Measurements from ENCODE around the gene BAIAP2L1. TPM values are rescaled to one million over a fixed set of nuclear protein-coding genes. Genes with fewer than 3 reads are reported as not detected.
"Not testable (repeated sequence)": the region's sequence is repeated elsewhere in the genome, so short reads cannot be mapped to it uniquely, and the experiment has no call there.

Gene BAIAP2L1, protein sequence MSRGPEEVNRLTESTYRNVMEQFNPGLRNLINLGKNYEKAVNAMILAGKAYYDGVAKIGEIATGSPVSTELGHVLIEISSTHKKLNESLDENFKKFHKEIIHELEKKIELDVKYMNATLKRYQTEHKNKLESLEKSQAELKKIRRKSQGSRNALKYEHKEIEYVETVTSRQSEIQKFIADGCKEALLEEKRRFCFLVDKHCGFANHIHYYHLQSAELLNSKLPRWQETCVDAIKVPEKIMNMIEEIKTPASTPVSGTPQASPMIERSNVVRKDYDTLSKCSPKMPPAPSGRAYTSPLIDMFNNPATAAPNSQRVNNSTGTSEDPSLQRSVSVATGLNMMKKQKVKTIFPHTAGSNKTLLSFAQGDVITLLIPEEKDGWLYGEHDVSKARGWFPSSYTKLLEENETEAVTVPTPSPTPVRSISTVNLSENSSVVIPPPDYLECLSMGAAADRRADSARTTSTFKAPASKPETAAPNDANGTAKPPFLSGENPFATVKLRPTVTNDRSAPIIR
- polyA plus RNA-seq (2012; ENCODE audit: low read depth, missing spikeins) = 23.4 TPM

DNA sequence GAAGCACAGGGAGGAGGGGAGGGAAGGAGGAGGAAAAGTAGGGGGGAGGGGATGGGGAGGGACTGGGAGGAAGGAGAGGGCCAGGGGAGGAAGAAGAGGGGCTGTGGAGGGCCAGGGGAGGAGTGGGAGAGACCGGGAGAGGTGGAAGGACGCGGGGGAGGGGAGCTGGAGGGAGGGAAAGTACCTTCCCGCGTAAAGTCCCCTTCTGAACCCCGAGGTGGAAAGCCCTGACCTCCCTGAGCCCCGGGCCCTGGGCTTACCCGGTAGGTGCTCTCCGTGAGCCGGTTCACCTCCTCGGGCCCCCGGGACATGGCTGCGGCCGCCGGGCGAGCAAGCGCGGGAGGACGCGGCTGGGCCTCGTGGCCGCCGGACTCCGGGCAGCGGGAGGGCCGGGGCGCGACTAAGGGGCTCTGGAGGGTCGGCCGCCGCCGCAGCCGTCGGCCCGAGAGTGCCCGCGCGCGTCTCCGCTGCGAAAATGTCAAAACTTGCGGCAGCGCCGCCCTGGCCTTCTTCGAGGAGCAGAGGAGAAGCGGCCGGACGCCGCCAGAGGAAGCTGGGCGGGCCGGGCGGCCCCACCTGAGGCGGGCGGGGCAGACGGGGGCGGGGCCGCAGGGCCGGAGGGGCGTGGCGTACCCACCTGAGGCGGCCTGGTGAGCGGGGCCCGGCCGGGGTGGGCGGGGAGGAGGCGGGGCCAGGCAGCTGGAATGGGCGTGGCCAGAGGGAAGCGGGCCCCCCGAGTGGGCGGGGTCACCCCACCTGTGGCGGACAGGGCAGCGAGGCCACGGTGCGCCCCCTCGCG, at the start of gene BAIAP2L1:
Gene BAIAP2L1 (minus strand): TSS at position 549 of the 799 bp plus-strand sequence. CDS start 238 bp downstream, at position 311.
- DNase-seq (ENCODE audit: insufficient read length, low spot score) = peak; percentile 85
- FAIRE-seq = peak; percentile 76
- TF ChIP-seq PAX5 (IDR thresholded peaks at IDR 0.05; ENCODE audit: insufficient read depth, low read length, severe bottlenecking) (no peak), TAF1 (IDR thresholded peaks at IDR 0.05; ENCODE audit: low read depth, low read length) (no peak), SPI1 (IDR thresholded peaks at IDR 0.05; ENCODE audit: low read depth, low read length) (no peak), POLR2A (IDR thresholded peaks at IDR 0.05; ENCODE audit: low read depth, low read length) (no peak), POLR2AphosphoS5 (IDR thresholded peaks at IDR 0.05; ENCODE audit: low read depth, low read length) (no peak; the same call in 1 of the 2 replicates), POU2F2 (IDR thresholded peaks at IDR 0.05; ENCODE audit: low read depth, low read length) (no peak)

DNA sequence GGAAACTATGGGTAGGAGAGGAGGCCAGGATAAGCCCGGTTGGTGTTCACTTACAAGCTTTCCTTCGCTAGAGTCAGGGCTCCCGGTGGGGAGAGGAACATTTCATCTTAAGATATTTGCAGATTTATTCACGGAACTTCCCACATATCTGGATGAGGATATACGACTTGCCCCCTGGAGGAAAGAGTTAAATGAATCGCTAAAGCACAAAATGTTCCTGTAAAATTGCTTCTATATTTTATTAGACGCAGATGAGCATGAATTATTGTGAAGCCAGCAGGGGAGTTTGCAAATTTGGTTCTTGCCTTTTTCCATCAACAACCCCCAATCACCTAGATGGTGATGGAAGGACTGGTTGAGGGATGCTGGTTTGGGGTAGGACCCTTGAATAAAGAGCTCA, 47.9 kb upstream of the BAIAP2L1 start:
- DNase-seq (ENCODE audit: insufficient read length, low spot score) = no peak
- TF ChIP-seq SPI1 (IDR thresholded peaks at IDR 0.05; ENCODE audit: low read depth, low read length) (no peak), POLR2AphosphoS5 (IDR thresholded peaks at IDR 0.05; ENCODE audit: low read depth, low read length) (no peak), PAX5 (IDR thresholded peaks at IDR 0.05; ENCODE audit: insufficient read depth, low read length, severe bottlenecking) (no peak), POLR2A (IDR thresholded peaks at IDR 0.05; ENCODE audit: low read depth, low read length) (no peak), POU2F2 (IDR thresholded peaks at IDR 0.05; ENCODE audit: low read depth, low read length) (no peak), TAF1 (IDR thresholded peaks at IDR 0.05; ENCODE audit: low read depth, low read length) (no peak)
- no peak for FAIRE-seq

- FAIRE-seq = not testable (repeated sequence)
These were observed 40.1 kb upstream of the BAIAP2L1 start for GRCh38 chr7:98440992-98441391.

GRCh38 chr7:98439484-98439883, 38.6 kb upstream of the BAIAP2L1 start:
- DNase-seq (ENCODE audit: insufficient read length, low spot score) (no peak), FAIRE-seq (no peak)
- TF ChIP-seq POLR2A (IDR thresholded peaks at IDR 0.05; ENCODE audit: low read depth, low read length) = no peak
- TF ChIP-seq TAF1 (IDR thresholded peaks at IDR 0.05; ENCODE audit: low read depth, low read length) = no peak
- no peak for TF ChIP-seq POU2F2 (IDR thresholded peaks at IDR 0.05; ENCODE audit: low read depth, low read length)
- TF ChIP-seq PAX5 (IDR thresholded peaks at IDR 0.05; ENCODE audit: insufficient read depth, low read length, severe bottlenecking) = no peak
- TF ChIP-seq POLR2AphosphoS5 (IDR thresholded peaks at IDR 0.05; ENCODE audit: low read depth, low read length) = no peak
- TF ChIP-seq SPI1 (IDR thresholded peaks at IDR 0.05; ENCODE audit: low read depth, low read length) = no peak

More at GRCh38 chr7:98440992-98441391, 40.1 kb upstream of the BAIAP2L1 start:
- DNase-seq (ENCODE audit: insufficient read length, low spot score) = not testable (repeated sequence)

DNA sequence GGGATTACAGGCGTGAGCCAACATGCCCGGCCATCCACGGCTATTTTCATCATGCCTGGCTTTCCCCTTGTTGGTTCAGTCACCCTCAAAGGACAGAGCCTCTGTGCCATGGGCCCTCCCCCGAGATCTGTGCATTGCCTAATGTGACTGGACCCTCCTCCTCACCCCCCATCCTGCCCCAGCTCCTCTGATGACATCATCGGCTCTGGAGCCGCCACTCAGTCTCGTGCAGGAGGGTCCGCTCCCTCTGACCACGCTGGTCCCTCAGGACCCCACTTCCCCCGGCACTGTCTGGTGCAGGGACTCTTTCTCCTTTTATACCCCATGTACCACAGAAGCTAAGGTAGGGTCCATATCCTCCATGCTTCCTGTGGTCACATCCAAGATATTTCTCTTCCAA, 33.2 kb upstream of the BAIAP2L1 start:
- FAIRE-seq (no peak), DNase-seq (ENCODE audit: insufficient read length, low spot score) (no peak)
- TF ChIP-seq PAX5 (IDR thresholded peaks at IDR 0.05; ENCODE audit: insufficient read depth, low read length, severe bottlenecking) (no peak), TAF1 (IDR thresholded peaks at IDR 0.05; ENCODE audit: low read depth, low read length) (no peak), POU2F2 (IDR thresholded peaks at IDR 0.05; ENCODE audit: low read depth, low read length) (no peak), POLR2A (IDR thresholded peaks at IDR 0.05; ENCODE audit: low read depth, low read length) (no peak)

GRCh38 chr7:98429799-98430198, 28.9 kb upstream of the BAIAP2L1 start:
- FAIRE-seq (no peak), DNase-seq (ENCODE audit: insufficient read length, low spot score) (no peak)

DNA sequence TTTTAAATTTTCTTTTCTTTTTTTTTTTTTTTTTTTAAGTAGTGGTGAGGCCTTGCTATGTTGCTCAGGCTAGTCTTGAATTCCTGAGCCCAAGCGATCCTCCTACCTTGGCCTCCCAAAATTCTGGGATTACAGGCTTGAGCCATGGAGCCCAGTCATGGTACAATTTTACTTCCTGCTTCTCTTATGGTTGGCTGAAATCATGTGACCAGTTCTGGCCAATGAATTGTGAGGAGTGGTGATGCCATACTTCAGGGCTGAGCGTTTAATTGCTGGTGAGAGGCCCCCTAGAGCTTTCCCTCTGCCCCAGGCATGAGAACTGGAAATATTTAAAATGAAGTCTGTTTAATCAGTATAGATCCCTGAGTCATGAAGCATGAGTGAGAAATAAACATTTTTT, 22.2 kb upstream of the BAIAP2L1 start:
- no peak for FAIRE-seq
- no peak for DNase-seq (ENCODE audit: insufficient read length, low spot score)
- TF ChIP-seq TAF1 (IDR thresholded peaks at IDR 0.05; ENCODE audit: low read depth, low read length) = no peak
- no peak for TF ChIP-seq POU2F2 (IDR thresholded peaks at IDR 0.05; ENCODE audit: low read depth, low read length)
- no peak for TF ChIP-seq POLR2A (IDR thresholded peaks at IDR 0.05; ENCODE audit: low read depth, low read length)
- TF ChIP-seq PAX5 (IDR thresholded peaks at IDR 0.05; ENCODE audit: insufficient read depth, low read length, severe bottlenecking) = no peak
- no peak for TF ChIP-seq POLR2AphosphoS5 (IDR thresholded peaks at IDR 0.05; ENCODE audit: low read depth, low read length)
- no peak for TF ChIP-seq SPI1 (IDR thresholded peaks at IDR 0.05; ENCODE audit: low read depth, low read length)

More at GRCh38 chr7:98429799-98430198, 28.9 kb upstream of the BAIAP2L1 start:
- TF ChIP-seq SPI1 (IDR thresholded peaks at IDR 0.05; ENCODE audit: low read depth, low read length) = no peak
- TF ChIP-seq POLR2A (IDR thresholded peaks at IDR 0.05; ENCODE audit: low read depth, low read length) = no peak
- TF ChIP-seq TAF1 (IDR thresholded peaks at IDR 0.05; ENCODE audit: low read depth, low read length) = no peak

DNA sequence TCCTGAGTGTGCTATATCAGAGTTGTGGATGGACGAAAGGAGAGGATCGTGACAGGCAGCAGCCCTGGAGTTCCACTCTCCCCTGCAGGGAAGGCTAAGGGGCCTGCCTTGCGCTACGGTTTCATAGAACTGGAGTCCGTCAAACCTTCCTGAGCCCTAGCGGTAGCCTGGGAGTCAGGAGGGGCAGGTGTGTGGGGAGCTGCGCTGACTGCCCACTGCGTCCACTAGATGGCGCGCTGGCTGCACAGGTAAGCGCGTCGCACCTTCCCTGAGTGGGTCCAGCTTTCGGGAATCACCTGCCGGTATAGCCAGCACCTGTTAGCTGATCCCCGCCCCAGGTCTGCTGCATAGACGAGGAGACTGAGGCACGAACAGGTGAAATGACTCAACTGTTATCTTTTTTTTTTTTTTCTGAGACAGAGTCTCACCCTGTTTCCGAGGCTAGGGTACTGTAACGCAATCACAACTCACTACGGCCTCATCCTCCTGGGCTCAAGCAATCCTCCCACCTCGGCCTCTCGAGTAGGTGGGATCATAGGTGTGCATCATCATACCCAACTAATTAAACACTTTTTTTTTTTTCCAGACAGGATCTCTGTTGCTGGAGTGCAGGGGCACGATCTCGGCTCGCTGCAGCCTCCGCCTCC, 20.2 kb upstream of the BAIAP2L1 start:
- DNase-seq (ENCODE audit: insufficient read length, low spot score) (peak; percentile 66), FAIRE-seq (peak; percentile 92)
- TF ChIP-seq PAX5 (IDR thresholded peaks at IDR 0.05; ENCODE audit: insufficient read depth, low read length, severe bottlenecking) (no peak), POU2F2 (IDR thresholded peaks at IDR 0.05; ENCODE audit: low read depth, low read length) (no peak), POLR2AphosphoS5 (IDR thresholded peaks at IDR 0.05; ENCODE audit: low read depth, low read length) (no peak), SPI1 (IDR thresholded peaks at IDR 0.05; ENCODE audit: low read depth, low read length) (no peak), TAF1 (IDR thresholded peaks at IDR 0.05; ENCODE audit: low read depth, low read length) (no peak), POLR2A (IDR thresholded peaks at IDR 0.05; ENCODE audit: low read depth, low read length) (no peak)

- not testable (repeated sequence) for DNase-seq (ENCODE audit: insufficient read length, low spot score); FAIRE-seq
These were observed 19.1 kb upstream of the BAIAP2L1 start for GRCh38 chr7:98419988-98420387.

DNA sequence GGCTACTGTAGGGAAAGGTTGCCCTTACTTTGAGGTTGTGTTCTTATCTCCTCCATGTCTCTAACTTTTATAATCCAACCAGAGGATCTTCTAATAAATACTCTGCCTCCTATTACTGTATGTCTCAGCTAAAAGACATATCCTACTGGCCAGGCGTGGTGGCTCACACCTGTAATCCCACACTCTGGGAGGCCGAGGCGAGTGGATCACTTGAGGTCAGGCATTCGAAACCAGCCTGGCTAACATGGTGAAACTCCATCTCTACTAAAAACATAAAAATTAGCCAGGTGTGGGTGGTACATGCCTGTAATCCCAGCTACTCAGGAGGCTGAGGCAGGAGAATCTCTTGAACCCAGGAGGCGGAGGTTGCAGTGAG, 18.4 kb upstream of the BAIAP2L1 start:
- FAIRE-seq; DNase-seq (ENCODE audit: insufficient read length, low spot score): not testable (repeated sequence)

Data from GM12891 (cell line).